Pancreas (tissue), 10 donors: ENCODE results near the gene MAMDC2. TPM values are rescaled to one million over a fixed set of nuclear protein-coding genes. Genes with fewer than 3 reads are reported as not detected.

ENCODE experiments used
- ATAC-seq, 4 donors: fragments of 200-7000 bp; cut with Tn5 transposase; one replicate each; pipeline versions ENCODE4 v1.8.0 to v1.9.1; 2020; ENCODE audit warnings: mild to moderate bottlenecking in 4 of 4, moderate library complexity in 4 of 4
- DNase-seq, 6 donors: peaks; one replicate each; pipeline ENCODE4 v3.0.0-alpha.2; 2020
- FAIRE-seq: peaks from 2 replicates; lab custom pipeline; 2012; peaks lifted over from hg19 to GRCh38; lab: Jason Lieb, UNC
- H3K27ac ChIP-seq, 4 donors: fragments of 200-600 bp; sonication (generic); 1 replicate in 3 of 4; 2 replicates in 1 of 4; pipeline versions ENCODE4 v1.5.0 to v1.8.0; 2020
- H3K27me3 ChIP-seq, 4 donors: fragments of 200-600 bp; one replicate each; pipeline ENCODE4 v1.8.0; 2021
- H3K36me3 ChIP-seq, 3 donors: fragments of 200-600 bp; sonication (generic) in 1 of 3; one replicate each; pipeline versions ENCODE4 v1.5.0 to v1.8.0; 2020 to 2021
- H3K4me1 ChIP-seq, 3 donors: fragments of 200-600 bp; one replicate each; pipeline ENCODE4 v1.8.0; 2021
- H3K4me3 ChIP-seq, 4 donors: fragments of 200-600 bp; sonication (generic) in 2 of 4; one replicate each; pipeline versions ENCODE4 v1.5.0 to v1.8.0; 2020 to 2021
- H3K9me3 ChIP-seq, 4 donors: fragments of 200-600 bp; one replicate each; pipeline ENCODE4 v1.8.0; 2021
- WGBS, 2 donors: extraction: QIAGEN DNeasy Blood & Tissue Kit; methylation state at CpG; one replicate each; pipeline ENCODE4 v1.1.7; 2013; 5-methylcytosine and 5-hydroxymethylcytosine counted together
- intact Hi-C, 3 donors: fragments of 100-400 bp; cut with DNase I; formaldehyde crosslinking; loops; one replicate each; pipeline versions ENCODE4 v1.11.1 to v1.14.2; 2022
- polyA plus RNA-seq, 2 donors: library from polyadenylated mRNA; stranded (reverse); fragments of 200-250 nt; gene quantifications; one replicate each; pipeline ENCODE4 v1.2.3, GENCODE V29; 2013
- total RNA-seq, 6 donors: library from RNA; stranded (reverse); fragmentation: NEBNext Ultra II Directional in 4 of 6; extraction: Animal tissue kit (Norgen Biotek cat#: 25700) in 4 of 6; gene quantifications; one replicate each; pipeline versions ENCODE4 v1.2.1 to v1.2.4, GENCODE V29; 2021 to 2023
- TF ChIP-seq, protein P1 (sequence below), 4 donors: fragments of 200-600 bp; sonication (generic) in 3 of 4; IDR thresholded peaks; one replicate each; pipeline versions ENCODE4 v1.5.0 to v1.8.0; 2021; ENCODE audit warnings: antibody characterized with exemption in 4 of 4
- donor health status: healthy with polysubstance abuse.
- donor health status: DM: no; HTN: no; CAD: no; lungs with moderate emphysema.
- donor health status: DM: no; HTN: no; CAD: no.
- donor health status: control.
- donor health status: control.
- donor health status: Bipolar disorder and iron deficiency.
- donor health status: DM: yes; HTN: yes; CAD: no.
- donor health status: DM: no; HTN: no; CAD: no.
- donor health status: DM: no; HTN: no; CAD: no.
- donor health status: DM: yes; HTN: yes; CAD: no.

Gene MAMDC2
- total and polyA plus RNA-seq, 8 donors, result 0.95 to 4.7 (median 1.3) TPM

DNA sequence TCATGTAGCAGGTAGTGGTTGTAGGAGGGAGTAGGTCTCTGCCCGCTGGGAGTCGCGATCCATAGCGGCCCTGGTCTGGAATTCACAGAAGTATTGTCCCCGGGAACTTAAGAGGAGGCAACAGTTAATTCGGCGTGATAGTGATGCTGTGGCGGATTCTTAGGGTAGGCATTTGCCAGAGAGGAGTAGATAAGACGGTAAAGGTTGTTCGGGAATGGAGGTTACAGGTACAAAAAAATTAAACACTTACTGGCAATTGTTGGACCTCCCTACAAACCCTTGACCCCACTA is 215.8 kb downstream of the MAMDC2 start:
- Histone ChIP-seq H3K9me3 (peaks cover 0 to 3% (median 0%) of the 10 kb centered on the region in 4 donors), H3K4me1 (peaks cover 14 to 58% (median 54%) of the 10 kb centered on the region in 3 donors), H3K36me3 (peaks cover 0 to 4% (median 4%) of the 10 kb centered on the region in 3 donors), H3K27ac (peak overlapping the region; percentile 88 to 99 (median 96)), H3K27me3 (no peaks in the 10 kb centered on the region), H3K4me3 (peak overlapping the region; percentile 65 to 84 (median 72))
- DNase-seq (no peak), ATAC-seq (no peak), FAIRE-seq (no peak)
- TF ChIP-seq, protein P1, sequence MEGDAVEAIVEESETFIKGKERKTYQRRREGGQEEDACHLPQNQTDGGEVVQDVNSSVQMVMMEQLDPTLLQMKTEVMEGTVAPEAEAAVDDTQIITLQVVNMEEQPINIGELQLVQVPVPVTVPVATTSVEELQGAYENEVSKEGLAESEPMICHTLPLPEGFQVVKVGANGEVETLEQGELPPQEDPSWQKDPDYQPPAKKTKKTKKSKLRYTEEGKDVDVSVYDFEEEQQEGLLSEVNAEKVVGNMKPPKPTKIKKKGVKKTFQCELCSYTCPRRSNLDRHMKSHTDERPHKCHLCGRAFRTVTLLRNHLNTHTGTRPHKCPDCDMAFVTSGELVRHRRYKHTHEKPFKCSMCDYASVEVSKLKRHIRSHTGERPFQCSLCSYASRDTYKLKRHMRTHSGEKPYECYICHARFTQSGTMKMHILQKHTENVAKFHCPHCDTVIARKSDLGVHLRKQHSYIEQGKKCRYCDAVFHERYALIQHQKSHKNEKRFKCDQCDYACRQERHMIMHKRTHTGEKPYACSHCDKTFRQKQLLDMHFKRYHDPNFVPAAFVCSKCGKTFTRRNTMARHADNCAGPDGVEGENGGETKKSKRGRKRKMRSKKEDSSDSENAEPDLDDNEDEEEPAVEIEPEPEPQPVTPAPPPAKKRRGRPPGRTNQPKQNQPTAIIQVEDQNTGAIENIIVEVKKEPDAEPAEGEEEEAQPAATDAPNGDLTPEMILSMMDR (IDR thresholded peaks at IDR 0.05), result no peak
- WGBS, 2 donors, result 0 to 1% methylated on average over 10 of the region's 10 CpGs
- intact Hi-C loops, result no loop called here

DNA sequence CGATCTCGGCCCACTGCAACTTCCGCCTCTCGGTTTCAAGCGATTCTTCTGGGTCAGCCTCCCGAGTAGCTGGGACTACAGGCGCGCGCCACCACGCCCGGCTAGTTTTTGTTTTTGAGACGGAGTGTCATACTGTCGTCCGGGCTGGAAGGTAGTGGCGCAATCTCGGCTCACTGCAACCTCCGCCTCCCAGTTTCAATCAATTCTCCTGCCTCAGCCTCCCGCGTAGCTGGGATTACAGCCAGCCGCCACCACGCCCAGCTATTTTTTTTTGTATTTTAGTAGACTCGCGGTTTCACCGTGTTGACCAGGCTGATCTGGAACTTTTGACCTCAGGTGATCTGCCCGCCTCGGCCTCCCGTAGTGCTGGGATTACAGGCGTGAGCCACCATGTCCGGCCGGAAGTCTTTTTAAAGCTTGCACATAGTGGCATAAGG is 216.4 kb downstream of the MAMDC2 start:
- FAIRE-seq (no peak), DNase-seq (peak in 4 of 6 donors; percentile 13 to 45 (median 25)), ATAC-seq (no peak)
- Histone ChIP-seq H3K27me3 (no peaks in the 10 kb centered on the region), H3K36me3 (peaks cover 0 to 10% (median 10%) of the 10 kb centered on the region in 3 donors), H3K27ac (peak overlapping the region in 3 of 4 donors; percentile 88 to 99 (median 95)), H3K4me1 (peaks cover 14 to 52% (median 50%) of the 10 kb centered on the region in 3 donors), H3K9me3 (no peaks in the 10 kb centered on the region), H3K4me3 (peak overlapping the region in 3 of 4 donors; percentile 66 to 84 (median 77))
- WGBS, 2 donors, result 45 to 53% methylated on average over 30 of the region's 30 CpGs
- TF ChIP-seq, protein P1 (IDR thresholded peaks at IDR 0.05), result no peak
- intact Hi-C loops, result no loop called here

DNA sequence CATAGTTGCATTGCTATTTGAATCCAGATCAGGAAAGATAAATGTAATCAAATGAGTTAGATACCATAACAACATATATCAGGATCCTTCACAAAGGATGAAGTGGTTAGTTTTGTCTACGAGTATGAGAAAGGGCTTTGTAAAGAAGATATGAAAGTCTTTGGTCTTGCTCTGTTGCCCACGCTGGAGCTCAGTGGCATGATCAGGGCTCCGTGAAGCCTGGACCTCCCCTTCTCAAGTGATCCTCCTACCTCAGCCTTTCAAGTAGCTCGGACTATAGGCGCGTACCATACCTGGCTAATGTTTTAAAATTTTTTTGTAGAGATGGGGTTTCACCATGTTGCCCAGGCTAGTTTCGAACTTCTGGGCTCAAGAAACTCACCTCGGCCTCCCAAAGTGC is 217.0 kb downstream of the MAMDC2 start:
- H3K4me3 ChIP-seq, result peak overlapping the region in 2 of 4 donors; percentile 66 to 84
- no peaks in the 10 kb centered on the region for H3K27me3 ChIP-seq
- no peak for DNase-seq
- 88 to 89% methylated on average over 8 of the region's 8 CpGs for WGBS, 2 donors
- no peak for FAIRE-seq
- intact Hi-C loops, result no loop called here
- no peak for ATAC-seq
- peaks cover 0 to 16% (median 16%) of the 10 kb centered on the region in 3 donors for H3K36me3 ChIP-seq
- peak overlapping the region in 2 of 4 donors; percentile 95 to 99 for H3K27ac ChIP-seq
- peaks cover 14 to 47% (median 44%) of the 10 kb centered on the region in 3 donors for H3K4me1 ChIP-seq
- TF ChIP-seq, protein P1 (IDR thresholded peaks at IDR 0.05), result no peak
- H3K9me3 ChIP-seq, result no peaks in the 10 kb centered on the region

DNA sequence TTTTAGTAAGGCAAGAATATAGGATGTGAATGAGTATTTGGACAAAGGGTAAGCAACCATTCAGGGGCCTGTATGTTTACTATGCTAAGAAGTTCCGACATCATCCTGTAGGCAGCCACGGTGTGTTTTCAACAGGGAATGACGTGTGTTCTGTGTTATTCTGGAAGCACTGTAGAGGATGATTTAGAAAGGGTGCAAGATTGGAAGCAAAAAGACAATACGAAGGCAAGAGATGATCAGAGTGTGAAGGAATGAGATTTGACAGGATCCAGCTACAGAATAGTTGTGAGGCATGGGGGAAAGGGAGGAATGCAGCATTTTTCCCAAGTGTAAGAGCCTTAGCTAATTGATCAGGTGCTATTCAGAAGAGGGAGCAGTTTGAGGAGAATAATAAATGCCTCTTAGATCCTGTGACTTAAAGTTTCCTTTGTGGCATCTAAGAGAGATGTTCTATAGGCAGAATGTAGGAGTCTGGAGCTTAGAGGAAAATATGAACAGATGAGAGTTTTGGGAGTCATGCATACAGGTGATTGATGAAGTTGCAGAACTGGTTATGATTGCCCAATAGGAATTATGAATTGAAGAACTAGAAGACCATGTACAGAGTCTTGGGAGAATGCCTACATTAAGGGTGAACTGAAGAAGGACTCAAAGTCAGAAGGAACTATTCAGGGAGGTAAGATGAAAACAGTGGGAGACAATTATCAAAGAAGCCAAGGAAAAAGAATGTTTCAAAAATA is 217.7 kb downstream of the MAMDC2 start:
- Histone ChIP-seq H3K36me3 (peaks cover 0 to 22% (median 21%) of the 10 kb centered on the region in 3 donors), H3K4me1 (peaks cover 14 to 47% (median 37%) of the 10 kb centered on the region in 3 donors), H3K4me3 (peak overlapping the region in 2 of 4 donors; percentile 66 to 84), H3K9me3 (no peaks in the 10 kb centered on the region), H3K27ac (peak overlapping the region in 2 of 4 donors; percentile 64 to 99), H3K27me3 (no peaks in the 10 kb centered on the region)
- DNase-seq (no peak), FAIRE-seq (no peak), ATAC-seq (no peak)
- intact Hi-C loops, result no loop called here
- TF ChIP-seq, protein P1 (IDR thresholded peaks at IDR 0.05), result no peak
- WGBS, 2 donors, result 53 to 55% methylated on average over 4 of the region's 4 CpGs

DNA sequence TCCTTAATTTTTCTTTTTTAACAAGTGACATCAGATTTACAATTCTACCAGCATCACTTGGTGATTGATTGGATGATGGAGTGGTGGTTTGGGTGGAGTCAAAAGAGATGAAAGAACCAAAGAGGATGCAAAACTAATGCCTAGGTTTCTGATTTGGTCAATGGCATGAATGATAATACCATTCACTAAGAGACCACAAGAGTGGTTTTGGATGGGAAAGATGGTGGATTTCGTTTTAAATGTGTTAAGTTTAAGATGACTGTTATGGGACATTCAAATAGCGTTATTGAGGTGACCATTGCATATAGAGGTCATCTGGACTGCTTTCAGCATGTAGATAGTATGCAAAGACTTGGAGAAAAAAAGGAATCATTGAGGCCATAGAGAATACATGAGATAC is 218.7 kb downstream of the MAMDC2 start:
- peaks cover 14 to 41% (median 37%) of the 10 kb centered on the region in 3 donors for H3K4me1 ChIP-seq
- TF ChIP-seq, protein P1 (IDR thresholded peaks at IDR 0.05), result no peak
- no peaks in the 10 kb centered on the region for H3K27me3 ChIP-seq
- no peaks in the 10 kb centered on the region for H3K9me3 ChIP-seq
- no peak overlapping the region for H3K4me3 ChIP-seq
- DNase-seq (no peak), ATAC-seq (no peak), FAIRE-seq (no peak)
- WGBS, 2 donors, result 93 to 94% methylated on average over 2 of the region's 2 CpGs
- H3K27ac ChIP-seq, result peak overlapping the region in 2 of 4 donors; percentile 61 to 64
- peaks cover 0 to 29% (median 23%) of the 10 kb centered on the region in 3 donors for H3K36me3 ChIP-seq
- intact Hi-C loops, result no loop called here
